Spleen (tissue), 7 donors: ENCODE results near the gene SEMA5A.

ENCODE experiments used
- POLR2A ChIP-seq, 3 donors: fragments of 450-650 bp; IDR thresholded peaks; one replicate each; pipeline ENCODE4 v1.5.1; 2017; ENCODE audit warnings: antibody characterized with exemption in 3 of 3, mild to moderate bottlenecking in 1 of 3
- TF ChIP-seq, protein P1 (sequence below), 11 experiments: fragments of 200-600 bp in 7 of 11; fragments of 450-650 bp in 4 of 11; sonication (generic) in 4 of 11; IDR thresholded peaks in 8 of 11; conservative IDR thresholded peaks in 3 of 11; 1 replicate in 7 of 11; 2 replicates in 4 of 11; pipeline versions ENCODE4 v1.4.0 to v1.8.0; 2016 to 2021; ENCODE audit warnings: antibody characterized with exemption in 11 of 11, inconsistent platforms in 4 of 11, mild to moderate bottlenecking in 1 of 11
- donor health status: DM: no; HTN: no; CAD: no; lungs with moderate emphysema.
- donor health status: DM: no; HTN: no; CAD: no.
- donor health status: DM: no; HTN: no; CAD: no.

DNA sequence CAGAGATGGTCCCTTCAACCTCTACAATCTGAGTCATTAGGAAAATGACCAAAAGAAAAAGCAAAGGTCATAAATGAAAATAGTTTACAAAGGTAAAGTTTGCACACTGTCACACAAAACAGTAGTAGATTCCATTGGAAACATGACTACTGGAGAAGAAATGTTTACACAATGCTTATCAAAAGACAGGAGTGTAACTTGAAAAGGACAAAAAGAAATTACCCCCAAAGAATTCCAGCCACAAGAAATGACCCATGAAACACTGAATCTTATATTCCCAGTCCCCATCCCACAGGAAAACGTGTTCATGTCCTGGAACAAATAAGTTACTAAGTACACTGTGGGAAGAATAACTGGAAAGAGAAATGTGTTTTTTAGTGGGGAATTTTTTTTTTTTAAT is 385.1 kb downstream of the SEMA5A start:
- TF ChIP-seq, protein P1, sequence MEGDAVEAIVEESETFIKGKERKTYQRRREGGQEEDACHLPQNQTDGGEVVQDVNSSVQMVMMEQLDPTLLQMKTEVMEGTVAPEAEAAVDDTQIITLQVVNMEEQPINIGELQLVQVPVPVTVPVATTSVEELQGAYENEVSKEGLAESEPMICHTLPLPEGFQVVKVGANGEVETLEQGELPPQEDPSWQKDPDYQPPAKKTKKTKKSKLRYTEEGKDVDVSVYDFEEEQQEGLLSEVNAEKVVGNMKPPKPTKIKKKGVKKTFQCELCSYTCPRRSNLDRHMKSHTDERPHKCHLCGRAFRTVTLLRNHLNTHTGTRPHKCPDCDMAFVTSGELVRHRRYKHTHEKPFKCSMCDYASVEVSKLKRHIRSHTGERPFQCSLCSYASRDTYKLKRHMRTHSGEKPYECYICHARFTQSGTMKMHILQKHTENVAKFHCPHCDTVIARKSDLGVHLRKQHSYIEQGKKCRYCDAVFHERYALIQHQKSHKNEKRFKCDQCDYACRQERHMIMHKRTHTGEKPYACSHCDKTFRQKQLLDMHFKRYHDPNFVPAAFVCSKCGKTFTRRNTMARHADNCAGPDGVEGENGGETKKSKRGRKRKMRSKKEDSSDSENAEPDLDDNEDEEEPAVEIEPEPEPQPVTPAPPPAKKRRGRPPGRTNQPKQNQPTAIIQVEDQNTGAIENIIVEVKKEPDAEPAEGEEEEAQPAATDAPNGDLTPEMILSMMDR (IDR thresholded peaks at IDR 0.05 in 8 of 11, conservative IDR thresholded peaks at IDR 0.05 in 3 of 11), result no peak
- TF ChIP-seq POLR2A (IDR thresholded peaks at IDR 0.05), result no peak
